GM18907 (cell line): ENCODE data around the gene ARID1B.
"Not testable (repeated sequence)": the region's sequence is repeated elsewhere in the genome, so short reads cannot be mapped to it uniquely, and the experiment has no call there.

Experiments used
- ATAC-seq: cut with Tn5 transposase; IDR thresholded peaks from one replicate; pipeline ENCODE4 v1.9.1; 2021; ENCODE audit warnings: mild to moderate bottlenecking, moderate library complexity; ENCODE audit not compliant: unreplicated experiment

The ARID1B gene

GRCh38 chr6:157038610-157039009 is 261.4 kb downstream of the ARID1B start:
- no peak for ATAC-seq

- ATAC-seq = not testable (repeated sequence)
These were observed 262.5 kb downstream of the ARID1B start for GRCh38 chr6:157039639-157040038.

GRCh38 chr6:157040191-157040590 is 263.0 kb downstream of the ARID1B start:
- no peak for ATAC-seq

- no peak for ATAC-seq
These were observed 268.8 kb downstream of the ARID1B start for GRCh38 chr6:157045831-157046454.

GRCh38 chr6:157046776-157047175 is 269.6 kb downstream of the ARID1B start:
- ATAC-seq = no peak

- ATAC-seq = no peak
These were observed 270.1 kb downstream of the ARID1B start for GRCh38 chr6:157047328-157047727.

GRCh38 chr6:157047951-157048350 is 270.8 kb downstream of the ARID1B start:
- no peak for ATAC-seq

GRCh38 chr6:157049133-157049532 is 272.0 kb downstream of the ARID1B start:
- ATAC-seq = no peak

- ATAC-seq = no peak
These were observed 273.5 kb downstream of the ARID1B start for GRCh38 chr6:157050537-157051265.

- peak; percentile 74 for ATAC-seq
These were observed 277.4 kb downstream of the ARID1B start for GRCh38 chr6:157054531-157054979.

- ATAC-seq = no peak
These were observed 278.7 kb downstream of the ARID1B start for GRCh38 chr6:157055863-157056262.

GRCh38 chr6:157056275-157056674 is 279.1 kb downstream of the ARID1B start:
- no peak for ATAC-seq

- ATAC-seq = no peak
These were observed 281.4 kb downstream of the ARID1B start for GRCh38 chr6:157058574-157058973.

GRCh38 chr6:157059781-157060180 is 282.6 kb downstream of the ARID1B start:
- ATAC-seq = no peak

- ATAC-seq = no peak
These were observed 283.3 kb downstream of the ARID1B start for GRCh38 chr6:157060440-157060952.

- no peak for ATAC-seq
These were observed 284.8 kb downstream of the ARID1B start for GRCh38 chr6:157061770-157062594.

- ATAC-seq = no peak
These were observed 286.2 kb downstream of the ARID1B start for GRCh38 chr6:157063176-157063905.

- no peak for ATAC-seq
These were observed 286.7 kb downstream of the ARID1B start for GRCh38 chr6:157063923-157064322.

- no peak for ATAC-seq
These were observed 287.3 kb downstream of the ARID1B start for GRCh38 chr6:157064502-157064901.

GRCh38 chr6:157065366-157065765 is 288.2 kb downstream of the ARID1B start:
- no peak for ATAC-seq
